ENCODE data around the gene PCDH15.

- TF ChIP-seq YY1 (IDR thresholded peaks at IDR 0.05; ENCODE audit: low read depth), result no peak
- TF ChIP-seq EP300 (IDR thresholded peaks at IDR 0.05; ENCODE audit: borderline replicate concordance in 1 of 2, low read depth in 1 of 2, low read length in 1 of 2), result no peak
- TF ChIP-seq REST (IDR thresholded peaks at IDR 0.05; ENCODE audit: low read depth, low read length), result no peak
- TF ChIP-seq CTCF (IDR thresholded peaks at IDR 0.05), result no peak
- no peak for TF ChIP-seq JUND (IDR thresholded peaks at IDR 0.05)
- TF ChIP-seq POLR2AphosphoS5 (IDR thresholded peaks at IDR 0.05; ENCODE audit: low read depth, low read length), result no peak
- TF ChIP-seq ZBTB33 (IDR thresholded peaks at IDR 0.05; ENCODE audit: borderline replicate concordance, low read depth), result no peak
- no peak for TF ChIP-seq RAD21 (IDR thresholded peaks at IDR 0.05; ENCODE audit: low read length)
- no peak for TF ChIP-seq USF2 (IDR thresholded peaks at IDR 0.05; ENCODE audit: borderline replicate concordance, low read depth, low read length)
- TF ChIP-seq RCOR1 (IDR thresholded peaks at IDR 0.05; ENCODE audit: low read length), result no peak
- TF ChIP-seq SMC3 (IDR thresholded peaks at IDR 0.05; ENCODE audit: low read depth, low read length), result no peak
- no peak for TF ChIP-seq IRF3 (IDR thresholded peaks at IDR 0.05; ENCODE audit: low read depth, low read length)
Measured at GRCh38 chr10:54769051-54769450, 32.0 kb downstream of the PCDH15 start.
